GM18508 (cell line): Measurements from ENCODE around the gene C5.
A peak's percentile ranks its signal among the peaks of the same experiment; 100 is the strongest.

Source experiments
- ATAC-seq: cut with Tn5 transposase; IDR thresholded peaks from one replicate; pipeline ENCODE4 v1.9.1; 2021; ENCODE audit warnings: moderate number of reproducible peaks; ENCODE audit not compliant: insufficient read depth, unreplicated experiment

Gene C5

DNA sequence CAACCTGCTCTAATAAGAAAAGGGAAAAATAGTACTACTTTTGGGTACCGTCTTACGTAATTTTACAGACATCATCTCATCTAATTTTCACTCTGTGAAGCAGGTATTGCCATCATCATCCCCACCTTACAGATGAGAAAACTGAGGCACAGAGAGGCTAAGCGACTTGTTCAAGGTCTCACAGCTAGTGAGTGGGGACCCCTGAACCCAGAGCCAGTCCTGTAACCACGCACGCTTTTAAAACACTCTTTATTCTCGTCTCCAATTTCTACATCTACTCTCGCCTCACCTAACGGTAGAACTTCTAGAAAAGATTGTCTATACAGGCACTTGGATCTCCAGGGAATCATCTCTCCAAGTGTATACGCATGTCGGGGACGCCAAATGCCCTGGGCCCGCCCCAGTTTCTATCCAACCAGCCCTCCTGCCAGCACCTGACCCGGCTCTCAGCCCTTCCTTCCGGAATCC, 122.0 kb downstream of the C5 start:
- no peak for ATAC-seq

DNA sequence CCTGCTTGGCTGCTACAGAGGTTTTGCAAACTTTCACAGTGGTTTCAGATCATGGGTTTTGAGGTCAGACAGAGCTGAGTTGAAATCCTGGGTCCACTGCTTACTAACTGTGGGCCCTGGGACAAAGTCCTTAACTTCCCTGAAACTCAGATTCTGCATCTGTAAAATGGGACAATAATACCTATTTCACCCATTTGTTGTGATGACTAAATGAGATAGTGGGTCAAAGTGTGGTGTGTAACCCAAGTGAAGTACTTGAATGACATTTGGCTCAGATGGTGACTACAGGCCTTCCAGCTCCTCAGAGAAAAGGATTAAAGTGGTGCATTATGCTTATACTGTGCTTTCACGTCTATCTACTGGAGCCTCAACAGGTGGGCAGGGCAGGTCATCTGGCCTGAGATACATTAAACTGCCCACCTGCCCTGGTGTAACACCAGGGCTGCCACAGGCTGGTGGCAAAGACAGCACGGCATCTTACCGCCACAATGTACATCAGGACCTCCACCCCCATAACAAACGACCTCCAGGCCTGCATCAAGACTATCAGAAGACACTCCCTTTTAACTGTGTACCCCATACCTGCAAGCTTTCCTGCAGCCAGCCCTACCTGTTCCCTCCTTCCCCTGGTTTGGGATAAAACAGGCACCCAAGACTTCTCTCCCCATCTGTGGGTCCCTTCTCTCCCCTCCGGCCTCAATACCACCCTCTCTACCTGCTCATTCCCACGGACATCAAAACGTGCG, 122.6 kb downstream of the C5 start:
- ATAC-seq: no peak

DNA sequence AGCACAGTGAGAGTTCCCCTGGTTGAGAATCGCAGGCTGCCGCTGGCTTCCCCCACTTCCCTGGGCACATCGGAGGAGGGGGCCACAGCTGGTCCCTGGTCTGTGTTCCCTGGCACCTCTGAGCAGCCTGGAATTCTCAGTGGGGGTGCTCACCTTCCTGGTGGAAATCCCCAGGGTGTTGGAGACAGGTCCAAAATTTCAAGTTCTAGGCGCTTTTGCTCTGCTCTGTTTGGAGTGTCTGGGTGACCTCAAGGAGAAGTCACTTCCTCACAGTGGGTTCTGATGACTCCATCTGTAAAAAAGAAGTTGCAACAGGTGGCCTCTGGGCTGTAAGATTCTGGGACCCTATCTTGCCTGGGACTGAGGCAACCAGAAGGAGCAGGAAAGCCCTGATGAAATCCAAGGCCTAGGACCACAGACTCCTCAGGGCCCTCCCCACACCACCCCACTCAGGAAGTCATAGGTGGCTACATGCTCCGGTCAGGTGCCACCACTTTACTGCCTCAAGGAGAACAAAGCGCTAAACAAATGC, 123.6 kb downstream of the C5 start, which contains the start of gene TRAF1:
Gene TRAF1 (minus strand): TSS at position 400 of the 532 bp plus-strand sequence. CDS start 721 bp downstream, outside the sequence.
- ATAC-seq: peak; percentile 13

DNA sequence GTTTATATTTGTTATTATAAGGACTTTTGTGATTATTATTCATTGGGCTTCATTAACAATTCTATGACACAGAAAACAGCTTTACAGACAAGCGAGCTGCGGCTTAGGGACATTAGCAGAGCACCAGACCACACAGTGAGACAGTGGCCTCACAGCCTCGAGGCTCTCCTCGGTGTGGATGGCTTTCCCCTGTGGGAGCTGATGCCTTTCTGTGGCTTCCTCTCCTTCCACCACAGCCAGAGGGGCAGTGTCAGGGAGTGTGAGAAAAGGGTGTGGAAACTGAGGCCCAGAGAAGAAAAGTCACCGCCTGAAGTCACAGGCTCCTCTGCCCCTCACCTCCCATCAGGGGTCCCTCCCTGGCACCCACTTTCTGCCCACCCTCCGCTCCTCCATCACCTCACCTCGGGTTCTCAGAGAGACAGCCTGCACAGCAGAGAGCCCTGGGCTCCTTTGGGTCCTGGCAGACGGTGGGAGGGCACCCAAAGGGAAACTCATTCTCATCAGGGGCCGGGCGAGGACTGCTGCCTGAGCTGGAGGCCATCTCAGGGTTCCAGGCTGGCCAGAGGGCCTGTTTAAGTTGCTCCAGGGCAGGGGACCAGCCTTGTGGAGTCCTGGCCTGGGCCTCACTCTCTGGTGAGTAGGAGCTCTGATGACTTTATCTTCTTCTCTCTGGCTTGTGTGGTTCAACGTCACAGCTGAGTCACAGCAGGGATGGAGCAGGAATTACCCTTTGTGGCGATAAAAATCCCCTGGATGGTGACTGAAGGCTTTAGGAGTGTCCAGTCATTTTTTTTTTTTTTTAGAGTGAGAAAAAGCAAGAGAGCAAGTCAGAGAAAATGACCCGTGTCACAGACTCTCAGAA, 124.3 kb downstream of the C5 start:
- ATAC-seq: peak; percentile 43

GRCh38 chr9:120924698-120925534, 125.2 kb downstream of the C5 start:
- ATAC-seq: no peak

- ATAC-seq: no peak
These were observed 126.3 kb downstream of the C5 start for GRCh38 chr9:120923620-120924328.

DNA sequence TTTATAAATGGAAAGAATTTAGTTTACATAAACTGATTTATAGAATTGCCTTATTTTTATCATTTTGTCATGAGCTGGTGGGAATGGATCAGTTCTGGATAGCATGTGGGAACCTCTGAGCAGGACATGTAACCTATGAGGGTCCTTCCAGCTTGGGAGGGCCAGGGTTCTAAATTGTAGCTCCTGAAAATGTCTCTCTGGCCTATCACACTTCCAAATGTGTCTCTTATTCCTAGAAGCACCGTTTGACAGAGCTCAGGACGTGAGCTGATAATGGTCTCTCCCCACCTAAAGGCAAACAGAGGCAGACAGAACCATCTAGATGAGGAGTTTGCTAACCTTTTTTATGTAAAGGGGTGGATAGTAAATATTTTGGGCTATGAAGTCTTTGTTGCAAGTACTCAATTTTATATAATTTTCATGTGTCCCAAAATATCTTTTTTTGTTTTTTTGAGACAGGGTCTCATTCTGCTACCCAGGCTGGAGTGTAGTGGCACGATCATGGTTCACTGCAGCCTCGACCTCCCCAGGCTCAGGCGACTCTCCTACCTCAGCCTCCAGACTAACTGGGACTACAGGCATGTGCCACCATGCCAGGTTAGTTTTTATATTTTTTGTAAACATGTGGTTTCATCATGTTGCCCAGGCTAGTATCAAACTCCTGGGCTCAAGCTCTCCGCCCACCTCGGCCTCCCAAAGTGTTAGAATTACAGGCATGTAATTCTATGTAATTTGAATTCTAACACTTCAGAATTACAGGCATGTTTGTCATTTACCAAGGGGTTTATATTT, 127.5 kb downstream of the C5 start:
- ATAC-seq: no peak

- ATAC-seq: no peak
These were observed 128.4 kb downstream of the C5 start for GRCh38 chr9:120921661-120922181.

DNA sequence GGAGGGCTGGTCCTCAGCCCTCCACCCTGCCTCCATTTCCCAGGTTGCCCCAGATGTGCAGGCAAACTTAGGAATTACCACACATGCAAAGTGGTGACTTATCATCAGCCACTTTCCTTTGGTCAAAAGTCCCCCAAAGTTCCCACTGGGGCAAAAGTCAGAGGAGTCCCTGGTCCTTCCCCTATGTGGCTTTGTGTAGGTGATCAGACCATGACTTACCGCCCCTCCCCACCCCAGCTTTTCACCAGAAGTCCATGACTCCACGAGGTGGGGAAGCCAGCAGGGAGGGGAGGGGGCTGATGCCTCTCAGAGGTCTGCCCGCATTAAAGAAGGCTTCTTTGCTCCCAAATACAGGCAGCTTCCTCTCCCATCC, 129.3 kb downstream of the C5 start:
- ATAC-seq: no peak

GRCh38 chr9:120919843-120920805, 130.0 kb downstream of the C5 start:
- ATAC-seq: no peak

DNA sequence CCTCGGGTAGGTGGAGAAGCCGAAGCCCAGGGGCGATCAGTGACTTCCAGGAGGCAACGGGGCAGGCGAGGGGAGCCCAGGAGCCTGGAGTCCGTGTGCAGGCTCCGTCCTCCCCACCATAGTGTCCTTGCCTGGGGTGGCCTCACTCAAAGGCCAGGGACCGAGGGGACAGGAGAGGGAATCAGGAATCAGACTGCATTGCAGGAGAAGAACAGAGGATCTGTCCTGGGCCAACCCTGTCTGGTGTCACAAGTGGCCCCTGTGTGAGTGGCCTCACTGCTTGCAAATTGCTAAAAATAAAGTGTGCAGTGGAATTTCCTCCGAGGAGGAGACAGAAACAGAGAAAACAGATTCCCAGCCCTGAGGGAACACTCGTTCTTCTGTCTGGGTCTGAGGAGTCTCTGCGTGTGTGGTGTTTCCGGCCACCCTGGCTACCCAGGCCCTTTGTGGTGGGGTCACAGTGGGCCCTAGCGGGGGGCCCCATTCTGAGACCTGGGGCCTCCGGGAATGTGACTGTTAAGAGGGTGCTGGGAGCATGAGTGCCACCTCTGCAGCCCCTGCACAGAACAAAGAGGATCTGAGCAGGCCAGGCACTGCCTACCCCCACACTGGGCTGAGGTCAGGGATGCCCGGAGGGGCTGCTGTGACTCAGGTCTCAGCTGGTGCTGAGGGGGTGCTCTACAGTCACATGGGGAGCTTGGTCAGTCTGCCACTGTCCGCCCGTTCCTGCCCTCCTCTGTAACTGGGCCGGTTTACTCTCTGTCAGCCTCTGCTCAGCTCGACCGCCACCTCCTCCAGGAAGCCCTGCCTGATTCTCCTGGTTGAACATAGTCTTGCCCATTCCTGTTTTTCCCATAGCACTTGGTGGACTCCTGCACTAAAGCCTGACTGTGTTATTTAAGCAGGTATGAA, 130.9 kb downstream of the C5 start:
- ATAC-seq: no peak

DNA sequence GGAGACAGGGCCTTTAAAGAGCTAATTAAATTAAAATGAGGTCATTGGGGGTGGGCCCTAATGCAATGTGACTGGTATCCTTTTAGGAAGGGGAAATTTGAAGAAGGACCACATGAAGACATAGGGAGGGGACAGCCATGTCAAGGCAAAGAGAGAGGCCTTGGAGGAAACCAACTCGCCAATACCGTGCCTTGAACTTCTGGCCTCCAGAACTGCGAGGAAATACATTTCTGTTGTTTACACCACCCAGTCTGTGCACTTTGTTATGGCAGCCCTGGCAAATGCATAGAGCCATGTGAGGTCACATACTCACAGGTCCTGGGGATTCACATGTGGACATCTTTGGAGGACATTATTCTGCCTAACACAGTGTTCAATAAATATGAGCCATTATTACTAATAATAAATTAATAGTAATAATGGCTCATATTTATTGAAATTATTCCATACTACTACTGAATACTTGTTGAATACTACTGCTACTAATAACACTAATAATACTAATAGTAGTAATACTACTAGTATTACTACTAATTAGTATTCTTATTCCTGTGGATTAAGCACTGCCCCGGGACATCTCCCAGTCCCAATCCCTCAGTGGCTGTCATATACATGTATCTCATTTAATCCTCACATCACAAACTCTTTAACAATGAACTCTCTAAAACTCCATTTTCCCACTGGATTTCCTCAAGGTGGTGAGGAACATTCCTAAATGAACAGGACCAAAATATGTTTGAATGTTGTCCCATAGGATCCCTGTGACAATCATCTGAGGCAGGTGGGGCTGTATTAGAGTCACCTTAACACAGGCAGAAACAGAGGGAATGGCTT, 131.9 kb downstream of the C5 start:
- ATAC-seq: no peak

GRCh38 chr9:120916991-120917880, 132.8 kb downstream of the C5 start:
- ATAC-seq: no peak

DNA sequence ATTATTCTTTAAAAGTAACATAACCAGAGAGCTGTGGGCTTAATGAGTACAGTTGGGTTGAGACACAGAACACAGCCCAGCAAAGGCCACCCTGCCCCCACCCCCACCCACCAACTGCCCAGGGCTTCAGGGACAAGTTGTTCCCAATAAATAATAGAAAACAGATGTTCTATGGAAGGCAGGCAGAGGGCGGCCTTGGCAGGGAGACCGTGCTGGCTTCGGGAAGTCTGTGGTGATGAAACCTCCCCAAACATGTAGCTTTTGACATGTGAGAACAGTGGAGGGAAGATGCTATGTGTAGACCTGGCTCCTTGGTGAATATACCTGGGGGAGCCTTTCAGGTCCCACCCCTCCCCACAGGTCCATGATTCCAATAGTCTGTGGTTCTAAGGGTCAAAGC, 133.5 kb downstream of the C5 start:
- ATAC-seq: no peak
